Loucy (cell line): Measurements from ENCODE around the gene CDK4.

ENCODE experiments used
- H2AFZ ChIP-seq: fragments of 200-600 bp; sonication (generic); 2 replicates; pipeline ENCODE4 v1.6.0; 2016; ENCODE audit warnings: antibody characterized with exemption, mild to moderate bottlenecking, low read length, moderate library complexity
- H3F3A ChIP-seq: fragments of 200-600 bp; 2 replicates; pipeline ENCODE4 v1.6.0; 2016; ENCODE audit warnings: antibody characterized with exemption, low read depth, mild to moderate bottlenecking
- H3K27me3 ChIP-seq: fragments of 200-600 bp; sonication (generic); 2 replicates; pipeline ENCODE4 v1.6.1; 2014; ENCODE audit warnings: low read length, mild to moderate bottlenecking; ENCODE audit not compliant: insufficient read depth, poor library complexity, severe bottlenecking
- H3K36me3 ChIP-seq: fragments of 200-600 bp; sonication (generic); 2 replicates; pipeline ENCODE4 v1.6.1; 2016; ENCODE audit warnings: low read length; ENCODE audit not compliant: insufficient read depth
- H3K4me1 ChIP-seq: fragments of 200-600 bp; sonication (generic); 2 replicates; pipeline ENCODE4 v1.5.1; 2014; ENCODE audit warnings: low read length, mild to moderate bottlenecking; ENCODE audit not compliant: insufficient read depth, poor library complexity, severe bottlenecking
- H3K4me2 ChIP-seq: fragments of 200-600 bp; sonication (generic); 2 replicates; pipeline ENCODE4 v1.6.0; 2014; ENCODE audit warnings: antibody characterized with exemption, low read length, low read depth, mild to moderate bottlenecking; ENCODE audit not compliant: poor library complexity, severe bottlenecking
- H3K4me3 ChIP-seq: fragments of 200-600 bp; sonication (generic); 2 replicates; pipeline ENCODE4 v1.5.1; 2014; ENCODE audit warnings: low read length, mild to moderate bottlenecking, mixed read lengths; ENCODE audit not compliant: poor library complexity, severe bottlenecking
- H3K79me2 ChIP-seq: fragments of 200-600 bp; sonication (generic); 2 replicates; pipeline ENCODE4 v1.6.1; 2014; ENCODE audit warnings: low read length; ENCODE audit not compliant: insufficient read depth
- H3K9ac ChIP-seq: fragments of 200-600 bp; sonication (generic); 2 replicates; pipeline ENCODE4 v1.6.0; 2014; ENCODE audit warnings: mild to moderate bottlenecking, low read depth, low read length, moderate library complexity; ENCODE audit not compliant: poor library complexity, severe bottlenecking
- H3K9me2 ChIP-seq: fragments of 200-600 bp; sonication (generic); replicated peaks from 2 replicates; pipeline ENCODE4 v1.6.1; 2016; ENCODE audit warnings: low read depth, low read length, mixed read lengths
- H3K9me3 ChIP-seq: fragments of 200-600 bp; sonication (generic); 2 replicates; pipeline ENCODE4 v1.6.1; 2014; ENCODE audit warnings: mild to moderate bottlenecking, antibody characterized with exemption, low read length, low read depth; ENCODE audit not compliant: insufficient read depth
- H4K20me1 ChIP-seq: fragments of 200-600 bp; sonication (generic); 2 replicates; pipeline ENCODE4 v1.6.0; 2014; ENCODE audit warnings: antibody characterized with exemption, low read length, mild to moderate bottlenecking; ENCODE audit not compliant: insufficient read depth, poor library complexity, severe bottlenecking
- CTCF ChIP-seq: fragments of 200-600 bp; sonication (generic); conservative IDR thresholded peaks from 2 replicates; pipeline ENCODE4 v1.5.1; 2014; ENCODE audit warnings: mild to moderate bottlenecking, antibody characterized with exemption, low read length
- EZH2phosphoT487 ChIP-seq: fragments of 200-600 bp; IDR thresholded peaks from 2 replicates; pipeline ENCODE4 v1.6.1; 2018; ENCODE audit warnings: antibody characterized with exemption, mild to moderate bottlenecking, moderate library complexity, borderline replicate concordance

CDK4 gene

DNA sequence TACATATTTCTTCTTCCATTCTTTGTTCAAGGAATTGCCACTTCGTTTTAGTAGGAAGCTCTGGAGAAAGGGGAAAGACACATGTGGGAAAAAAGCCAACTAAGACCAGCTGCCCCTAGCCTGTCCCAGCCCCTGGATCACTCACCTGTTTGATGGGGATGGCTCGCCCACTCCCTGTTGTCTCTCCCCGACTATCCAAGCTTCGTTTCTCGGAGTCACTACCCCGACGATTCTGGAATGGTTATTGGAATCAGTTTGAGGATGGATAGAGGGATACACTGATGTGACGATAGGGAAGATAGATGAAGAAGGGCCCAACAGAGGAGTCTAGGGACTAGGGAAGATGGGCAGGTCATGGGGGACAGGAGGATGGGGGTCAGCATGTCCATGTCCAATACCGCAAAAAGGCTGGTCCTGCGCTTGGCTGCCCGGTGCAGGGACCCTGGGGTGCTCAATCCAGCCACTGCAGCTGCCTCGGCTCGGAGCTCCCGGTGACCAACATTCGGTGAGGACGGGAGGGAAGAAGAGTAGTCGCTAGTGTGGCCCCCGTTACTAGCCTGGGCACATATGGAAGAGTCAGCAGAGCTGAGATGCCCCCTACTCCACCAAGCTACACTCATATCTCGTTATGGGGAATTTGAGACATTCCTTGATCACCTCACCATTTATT, 20.6 kb downstream of the CDK4 start:
- Histone ChIP-seq H2AFZ (no peak overlapping the region), H3K4me3 (no peak overlapping the region), H3K27me3 (no peaks in the 10 kb centered on the region), H3K9me2 (no peaks in the 10 kb centered on the region), H3K36me3 (peaks cover 75% of the 10 kb centered on the region; the same call in 1 of the 2 replicates), H3K79me2 (peaks cover 18% of the 10 kb centered on the region; the same call in 1 of the 2 replicates), H3K4me2 (no peak overlapping the region), H4K20me1 (peaks cover 11% of the 10 kb centered on the region), H3K9me3 (no peaks in the 10 kb centered on the region), H3K4me1 (no peaks in the 10 kb centered on the region), H3F3A (no peaks in the 10 kb centered on the region), H3K9ac (no peak overlapping the region)
- TF ChIP-seq EZH2phosphoT487 (no peak), CTCF (no peak)

GRCh38 chr12:57730336-57731067, 21.6 kb downstream of the CDK4 start:
- Histone ChIP-seq H3K27me3 (no peaks in the 10 kb centered on the region), H3K9me2 (no peaks in the 10 kb centered on the region), H3K4me2 (no peak overlapping the region), H3K79me2 (peaks cover 7% of the 10 kb centered on the region; the same call in 1 of the 2 replicates), H3K9me3 (no peaks in the 10 kb centered on the region), H2AFZ (no peak overlapping the region), H3K9ac (no peak overlapping the region), H3K4me1 (no peaks in the 10 kb centered on the region), H3K36me3 (peaks cover 81% of the 10 kb centered on the region; the same call in 1 of the 2 replicates), H3K4me3 (no peak overlapping the region), H3F3A (no peaks in the 10 kb centered on the region), H4K20me1 (peaks cover 2% of the 10 kb centered on the region)
- TF ChIP-seq CTCF (no peak), EZH2phosphoT487 (no peak)

DNA sequence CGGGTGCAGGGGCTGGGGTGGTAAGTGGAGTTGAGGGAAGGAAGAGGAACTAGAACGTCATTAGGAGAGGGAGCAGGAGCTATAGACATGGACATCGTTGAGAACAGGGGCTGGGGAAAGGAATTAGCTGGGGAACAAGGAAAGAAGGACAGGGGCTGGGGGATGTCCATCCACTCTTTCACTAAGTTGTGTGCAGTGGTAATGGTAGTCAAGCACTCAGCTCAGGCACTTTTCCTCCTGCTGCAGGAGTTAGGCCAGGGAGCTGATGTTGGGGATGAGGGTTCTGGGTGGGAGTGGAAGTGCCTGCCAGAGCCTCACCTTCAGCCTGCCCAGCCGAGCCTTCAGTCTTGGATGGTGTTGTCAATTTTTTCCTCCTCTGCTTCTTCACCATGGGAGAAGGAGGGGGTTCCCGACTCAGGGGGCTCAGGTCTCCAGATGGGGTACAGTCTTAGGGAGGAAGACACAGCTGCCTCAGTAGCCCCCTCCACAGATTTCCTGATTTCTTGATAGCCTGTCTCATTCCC, 22.7 kb downstream of the CDK4 start:
- Histone ChIP-seq H3K36me3 (peaks cover 73% of the 10 kb centered on the region; the same call in 1 of the 2 replicates), H3K79me2 (no peaks in the 10 kb centered on the region), H4K20me1 (no peaks in the 10 kb centered on the region)

More for the DNA sequence above, 22.7 kb downstream of the CDK4 start:
- Histone ChIP-seq H3K27me3 (no peaks in the 10 kb centered on the region), H3K9me3 (no peaks in the 10 kb centered on the region), H3K4me1 (no peaks in the 10 kb centered on the region), H3K9me2 (no peaks in the 10 kb centered on the region), H3K9ac (no peak overlapping the region), H3F3A (no peaks in the 10 kb centered on the region), H3K4me2 (no peak overlapping the region), H3K4me3 (no peak overlapping the region), H2AFZ (no peak overlapping the region)
- TF ChIP-seq CTCF: no peak
- TF ChIP-seq EZH2phosphoT487: no peak
